Activated naive CD8-positive, alpha-beta T cell treated with anti-CD3 and anti-CD28 coated beads, Interleukin-2, amount 50 U/mL, for 16 hours (primary cell): ENCODE results near the gene HLA-B.
A peak's percentile ranks its signal among the peaks of the same experiment; 100 is the strongest.
"Not testable (repeated sequence)": the region's sequence is repeated elsewhere in the genome, so short reads cannot be mapped to it uniquely, and the experiment has no call there.

Experiments used
- DNase-seq: peaks from one replicate; pipeline ENCODE4 v3.0.0-alpha.2; 2020; ENCODE audit warnings: low read depth, low spot score

Gene HLA-B

DNA sequence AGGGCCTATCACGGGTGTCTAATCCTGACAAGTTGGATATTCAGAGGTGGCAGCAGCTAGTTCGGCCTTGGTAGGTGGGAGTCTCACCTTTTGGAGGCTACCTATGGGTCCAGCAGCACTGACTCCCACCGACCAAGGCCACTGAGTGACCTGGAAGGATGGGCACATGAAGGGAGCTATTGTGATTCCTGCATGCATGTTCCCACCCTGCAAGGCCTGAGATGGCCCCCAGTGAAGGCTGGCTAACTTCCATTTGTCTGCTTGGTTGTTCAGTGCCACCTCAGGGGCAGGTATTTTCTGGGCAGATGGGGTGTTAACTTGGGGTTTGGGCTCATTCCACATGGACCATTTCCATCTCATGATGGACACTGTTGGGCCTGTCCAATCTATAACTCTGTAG, 28.1 kb upstream of the HLA-B start:
- DNase-seq, result no peak

DNA sequence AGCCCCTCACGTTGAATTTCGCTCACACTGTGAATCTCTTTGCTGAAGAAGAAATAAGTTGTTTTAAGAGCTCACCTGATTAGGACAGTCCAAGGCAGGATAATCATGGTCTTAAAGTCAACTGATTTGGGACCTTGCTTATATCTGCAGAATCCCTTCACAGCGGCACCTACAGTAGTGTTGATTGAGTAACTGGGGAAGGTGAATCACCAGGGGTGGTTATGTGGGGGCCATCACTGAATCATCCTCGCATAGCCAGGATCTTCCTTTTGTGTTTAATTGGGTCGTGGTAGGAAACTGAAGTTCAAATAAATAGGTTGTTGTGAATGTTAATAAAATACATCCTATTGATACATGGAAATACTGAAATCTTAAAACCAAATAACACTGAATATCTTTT, 26.2 kb upstream of the HLA-B start:
- no peak for DNase-seq

DNA sequence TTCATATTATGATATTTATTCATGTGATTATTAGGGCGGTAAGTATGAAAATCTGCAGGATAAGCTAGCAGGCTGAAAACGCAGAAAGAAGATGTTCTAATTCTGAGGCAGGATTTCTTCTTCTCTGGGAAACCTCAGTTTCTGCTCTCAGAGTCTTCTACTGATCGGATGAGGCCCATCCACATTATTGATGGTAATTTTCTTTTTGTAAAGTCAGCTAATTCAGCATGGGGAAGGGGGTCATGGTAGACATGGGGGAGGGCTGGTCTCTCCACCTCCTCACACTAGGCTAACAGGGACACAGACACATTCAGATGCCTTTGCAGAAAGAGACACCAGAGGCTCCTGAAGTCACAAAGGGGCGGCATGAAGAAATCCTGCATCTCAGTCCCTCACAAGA, 24.7 kb upstream of the HLA-B start:
- DNase-seq, result no peak

DNA sequence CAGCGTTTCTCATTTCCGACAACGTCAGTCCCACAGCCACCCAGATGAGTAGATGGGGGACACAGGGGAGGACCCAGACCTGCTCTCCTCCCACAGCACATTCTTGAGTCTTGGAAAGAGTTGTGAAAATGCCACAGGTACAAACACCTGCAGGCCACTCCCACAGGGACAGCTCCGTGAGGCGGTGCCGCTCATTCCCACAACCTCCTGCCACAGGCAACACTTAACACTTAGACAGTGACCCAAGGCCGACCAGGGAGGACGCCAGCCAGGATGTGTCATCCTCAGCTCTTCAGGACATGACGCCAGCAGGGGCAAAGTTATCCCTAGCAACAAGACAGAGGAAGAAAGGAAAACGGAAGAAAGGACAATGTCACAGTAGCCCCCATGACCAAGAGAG, 22.9 kb upstream of the HLA-B start:
- no peak for DNase-seq

DNA sequence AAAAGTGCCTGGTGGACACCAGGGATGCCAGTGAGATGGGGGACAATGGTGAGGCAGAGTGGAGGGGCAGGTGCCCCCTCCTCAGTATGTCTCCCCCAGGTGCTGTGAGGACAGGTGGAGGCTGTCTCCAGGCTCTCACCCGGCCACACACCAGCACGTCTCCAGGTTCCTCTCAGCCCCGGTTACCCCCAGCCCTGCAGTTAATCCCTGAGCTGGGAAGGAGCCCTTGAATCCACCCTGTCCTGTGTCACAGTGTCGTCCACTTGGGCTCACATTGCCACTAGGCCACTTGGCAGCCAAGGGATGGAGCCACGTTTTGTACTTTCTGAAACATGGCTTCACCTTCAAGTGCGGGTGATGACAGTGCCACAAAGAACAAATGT, 21.7 kb upstream of the HLA-B start:
- DNase-seq, result no peak

DNA sequence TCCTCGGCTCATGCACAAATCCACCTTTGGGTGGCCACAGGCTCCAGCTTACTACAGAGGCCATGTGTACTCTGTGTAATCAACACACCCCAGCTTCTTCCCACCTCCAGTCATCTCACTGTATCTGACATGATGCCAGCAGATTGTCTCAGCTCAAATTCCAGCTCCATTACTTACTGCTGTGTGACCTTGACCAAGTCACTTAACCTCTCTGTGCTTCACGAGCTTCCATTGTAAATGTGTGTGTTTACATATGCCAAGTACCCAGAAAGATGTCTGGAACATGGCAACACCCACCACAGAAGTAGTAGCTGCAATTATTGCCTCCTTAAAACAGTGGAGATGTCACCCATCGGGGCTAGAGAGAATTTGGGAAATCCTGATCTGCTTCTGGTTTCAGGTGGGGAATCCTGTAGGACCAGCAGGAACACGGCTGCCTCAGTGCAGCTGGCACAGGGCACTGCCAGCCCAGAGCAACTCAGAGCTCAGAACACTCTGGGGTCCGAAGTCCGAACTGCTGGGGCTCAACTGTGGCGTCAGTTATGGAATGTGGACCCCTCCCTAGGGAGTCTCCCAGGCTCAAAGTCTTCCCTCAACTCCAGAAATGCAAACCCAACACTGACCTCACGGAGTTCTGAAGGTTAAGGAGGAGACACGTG, 21.2 kb upstream of the HLA-B start:
- DNase-seq, result no peak

DNA sequence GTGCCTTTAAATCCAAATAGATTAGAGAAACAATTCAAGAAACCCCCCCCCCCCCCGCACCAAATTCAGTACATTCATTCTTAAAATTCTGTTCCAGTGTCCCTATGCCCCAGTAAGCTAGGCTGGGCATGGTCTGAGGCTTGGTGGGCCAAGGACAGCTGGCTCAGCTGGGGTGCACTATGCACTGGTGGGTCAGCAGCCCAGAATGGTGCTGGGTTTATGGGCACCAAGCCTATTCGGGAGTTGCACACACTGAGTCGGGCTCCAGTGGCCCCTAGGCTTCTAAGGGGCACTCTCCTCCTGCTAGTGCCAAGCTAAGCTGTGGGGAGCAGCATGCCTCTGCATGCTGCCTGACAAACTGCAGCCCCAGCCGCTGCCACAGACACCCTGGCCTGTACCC, 20.1 kb upstream of the HLA-B start:
- no peak for DNase-seq

DNA sequence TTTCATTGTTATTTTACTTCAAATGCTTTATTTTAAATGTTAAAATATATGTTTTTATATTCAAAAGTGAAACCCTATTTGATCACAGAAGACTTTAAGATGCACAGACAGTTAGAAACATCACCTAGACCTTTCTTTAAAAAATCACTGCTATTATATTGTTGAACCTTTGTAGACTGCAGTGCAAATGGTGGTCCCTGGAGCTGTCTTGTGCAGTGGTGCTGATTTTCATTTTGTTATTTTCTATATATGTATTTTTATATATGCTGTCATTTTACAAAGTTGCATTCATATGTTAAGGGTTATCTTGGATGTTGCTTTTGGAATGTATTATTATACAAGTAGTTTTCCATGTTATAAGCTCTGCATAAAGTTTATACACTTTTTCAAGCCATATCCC, 18.7 kb upstream of the HLA-B start:
- DNase-seq, result no peak

DNA sequence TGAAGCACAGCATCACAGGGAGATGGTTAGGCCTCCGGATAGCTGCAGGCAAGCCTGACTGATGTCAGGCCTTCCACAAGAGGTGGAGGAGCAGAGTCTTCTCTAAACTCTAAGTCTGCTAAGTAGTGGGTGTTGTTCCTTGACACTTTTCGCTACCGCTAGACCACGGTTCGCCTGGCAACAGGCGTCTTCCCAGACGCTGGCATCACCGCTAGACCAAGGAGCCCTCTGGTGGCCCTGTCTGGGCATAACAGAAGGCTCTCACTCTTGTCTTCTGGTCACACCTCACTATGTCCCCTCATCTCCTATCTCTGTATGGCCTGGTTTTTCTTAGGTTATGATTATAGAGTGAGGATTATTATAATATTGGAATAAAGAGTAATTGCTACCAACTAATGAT, 17.1 kb upstream of the HLA-B start:
- not testable (repeated sequence) for DNase-seq

DNA sequence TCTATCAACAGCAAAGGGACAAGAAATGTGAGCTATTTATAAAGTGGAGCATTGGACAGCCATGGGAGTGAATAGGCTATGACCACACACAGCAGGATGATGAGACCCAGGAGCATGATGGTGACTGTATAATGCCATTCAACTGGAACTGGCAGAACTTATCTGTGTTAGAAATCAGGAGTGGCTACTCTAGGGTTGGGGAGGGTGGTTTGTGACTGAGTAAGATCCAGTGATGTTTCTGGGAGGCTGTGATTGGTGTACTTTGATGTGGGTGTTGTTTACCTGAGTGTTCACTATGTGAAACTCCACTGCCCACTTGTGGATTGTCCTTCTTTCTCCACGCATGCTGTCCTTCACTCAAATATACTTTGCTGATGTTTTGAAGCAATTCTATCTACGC, 11.5 kb upstream of the HLA-B start:
- no peak for DNase-seq

DNA sequence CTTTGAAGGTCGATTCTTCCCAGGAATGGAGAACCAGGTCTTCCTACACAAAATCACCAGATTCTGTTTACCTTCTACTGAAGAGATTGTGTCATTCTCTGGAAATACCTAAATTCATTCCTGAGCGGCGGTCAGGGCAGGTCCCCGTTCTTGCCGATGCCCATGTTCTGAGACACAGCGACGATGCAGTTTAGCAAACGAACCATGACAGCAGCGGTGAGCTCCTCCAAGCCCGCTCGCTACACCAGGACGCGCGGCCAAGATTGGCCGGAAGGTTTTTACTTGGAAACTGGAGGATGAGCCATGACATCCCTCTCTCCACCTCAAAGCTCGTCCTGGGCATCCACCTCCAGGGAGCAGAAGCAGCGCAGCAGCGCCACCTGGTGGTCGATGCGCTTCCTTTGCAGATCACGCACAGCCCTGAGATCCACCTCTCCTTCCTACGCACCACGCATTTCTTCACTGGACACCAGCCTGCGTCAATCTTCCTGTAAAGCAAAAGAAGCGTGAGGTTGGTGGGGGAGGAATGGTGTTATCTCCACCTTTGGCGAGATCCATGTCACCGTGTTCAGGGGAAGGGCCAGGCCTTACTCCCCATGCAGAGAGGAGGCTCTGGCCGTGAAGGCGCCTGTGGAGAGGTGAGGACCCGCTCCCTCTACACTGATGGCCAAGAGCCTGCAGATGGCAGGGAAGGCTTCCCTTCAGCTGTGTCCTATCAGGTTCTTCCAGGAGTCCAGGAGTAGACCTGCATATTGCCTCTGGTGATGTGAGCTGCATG, 9.9 kb upstream of the HLA-B start:
- DNase-seq, result peak; percentile 70

DNA sequence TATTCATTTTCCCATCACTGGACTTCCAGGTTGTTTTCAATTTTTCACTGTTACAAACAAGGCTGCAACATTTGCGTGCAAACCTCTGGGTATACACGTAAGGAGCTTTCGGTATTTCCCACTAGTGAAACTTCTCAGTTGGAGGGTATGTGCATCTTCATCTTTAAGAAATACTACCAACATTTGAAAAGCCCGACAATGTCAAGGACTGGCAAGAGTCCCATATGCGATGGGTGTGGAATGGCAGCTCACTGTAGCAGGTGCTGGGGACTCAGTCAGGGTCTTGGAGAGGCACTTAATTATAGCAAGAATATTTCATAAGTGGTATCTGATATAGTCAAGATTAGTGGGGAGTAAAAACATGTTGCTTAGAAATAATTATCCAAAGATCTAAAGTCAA, 8.9 kb upstream of the HLA-B start:
- no peak for DNase-seq

DNA sequence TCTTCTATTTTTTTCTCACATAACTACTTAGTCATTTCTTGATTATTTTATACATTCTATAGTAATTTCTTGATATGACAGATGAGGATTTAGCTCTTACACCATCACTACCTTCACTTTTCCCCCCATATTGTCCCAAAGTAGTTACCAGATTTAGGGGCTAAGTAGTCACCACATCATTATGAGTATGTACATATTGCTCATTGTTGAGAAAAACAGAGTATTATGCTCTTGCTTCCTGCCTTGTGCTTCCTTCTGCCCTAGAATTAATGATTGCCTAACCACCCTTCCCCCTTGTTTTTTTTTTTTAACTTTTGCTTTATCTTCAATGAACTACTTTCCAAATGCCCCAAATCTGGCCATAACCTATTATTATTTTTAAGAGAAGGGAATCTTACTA, 6.8 kb upstream of the HLA-B start:
- DNase-seq, result no peak

DNA sequence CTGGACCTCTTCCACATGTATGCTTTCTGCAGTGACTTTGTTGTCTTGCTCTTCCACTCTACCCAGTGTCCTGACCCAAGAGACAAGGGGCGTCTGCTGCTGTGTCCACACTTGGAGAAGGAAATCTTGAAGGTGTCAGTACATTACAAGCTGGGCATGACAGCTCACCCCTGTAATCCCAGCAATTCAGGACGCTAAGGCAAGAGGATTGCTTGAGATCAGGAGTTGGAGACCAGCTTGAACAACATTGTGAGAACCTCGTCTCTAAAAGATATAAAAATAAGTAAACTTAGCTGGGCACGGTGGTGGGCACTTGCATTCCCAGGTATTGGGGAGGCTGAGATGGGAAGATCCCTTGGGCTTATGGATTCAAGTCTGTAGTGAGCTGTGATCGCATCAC, 5.8 kb upstream of the HLA-B start:
- DNase-seq, result no peak

DNA sequence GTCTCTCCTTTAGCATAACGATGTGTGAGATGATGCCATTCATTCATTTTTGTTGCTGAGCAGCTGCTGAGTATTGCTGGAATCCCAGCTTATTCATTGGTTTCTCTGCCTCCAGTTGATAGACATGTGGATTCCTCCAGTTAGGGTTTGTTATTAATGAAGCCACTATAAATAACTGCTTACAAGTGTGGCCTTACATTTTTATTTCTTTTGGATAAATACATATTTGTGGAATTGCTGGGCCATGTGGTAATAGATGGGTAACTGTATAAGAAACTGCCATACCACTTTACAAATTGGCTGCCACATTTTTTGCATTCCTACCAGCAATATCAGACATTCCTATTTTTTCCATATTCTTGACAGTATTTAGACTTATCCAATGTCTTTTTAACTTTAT, 2.6 kb upstream of the HLA-B start:
- DNase-seq, result no peak

DNA sequence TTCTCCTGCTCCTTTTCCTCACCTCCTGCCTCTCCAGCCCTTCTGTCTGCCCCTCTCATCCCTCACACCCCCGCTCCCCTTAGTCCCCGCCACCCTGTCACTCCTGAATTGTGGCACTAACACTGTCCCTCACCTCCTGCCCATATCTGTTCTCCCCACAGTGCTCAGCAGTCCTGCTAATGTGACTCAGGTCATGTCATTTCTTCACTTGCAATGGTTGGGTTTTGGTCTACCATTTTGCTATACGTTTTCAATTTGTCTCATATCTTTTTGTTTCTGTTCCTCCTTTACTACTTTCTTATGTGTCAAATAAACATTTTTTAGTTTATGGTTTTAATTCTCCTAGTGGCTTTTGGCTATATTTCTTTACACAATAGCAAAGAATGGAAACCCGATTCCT, 1.3 kb upstream of the HLA-B start:
- DNase-seq, result no peak

DNA sequence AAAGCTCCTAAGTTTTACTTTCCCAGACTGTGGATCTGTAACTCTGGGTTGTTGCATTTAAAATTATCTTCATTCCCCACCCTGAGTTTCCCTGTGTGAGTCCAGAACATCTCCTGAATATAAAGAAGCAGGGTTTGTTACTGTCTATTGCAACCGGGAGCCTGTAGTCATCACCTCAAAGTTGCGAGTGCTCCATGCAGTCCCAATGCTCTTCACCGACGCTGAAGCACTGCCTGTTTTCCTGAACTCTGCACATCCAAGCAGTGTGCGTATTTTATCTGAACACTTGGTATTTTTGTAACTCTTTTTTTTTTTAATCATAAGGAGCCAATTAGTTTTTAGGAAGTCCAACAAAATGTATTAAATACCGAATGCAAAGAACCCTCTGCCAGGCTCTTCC, 907 bp upstream of the HLA-B start:
- DNase-seq, result no peak

DNA sequence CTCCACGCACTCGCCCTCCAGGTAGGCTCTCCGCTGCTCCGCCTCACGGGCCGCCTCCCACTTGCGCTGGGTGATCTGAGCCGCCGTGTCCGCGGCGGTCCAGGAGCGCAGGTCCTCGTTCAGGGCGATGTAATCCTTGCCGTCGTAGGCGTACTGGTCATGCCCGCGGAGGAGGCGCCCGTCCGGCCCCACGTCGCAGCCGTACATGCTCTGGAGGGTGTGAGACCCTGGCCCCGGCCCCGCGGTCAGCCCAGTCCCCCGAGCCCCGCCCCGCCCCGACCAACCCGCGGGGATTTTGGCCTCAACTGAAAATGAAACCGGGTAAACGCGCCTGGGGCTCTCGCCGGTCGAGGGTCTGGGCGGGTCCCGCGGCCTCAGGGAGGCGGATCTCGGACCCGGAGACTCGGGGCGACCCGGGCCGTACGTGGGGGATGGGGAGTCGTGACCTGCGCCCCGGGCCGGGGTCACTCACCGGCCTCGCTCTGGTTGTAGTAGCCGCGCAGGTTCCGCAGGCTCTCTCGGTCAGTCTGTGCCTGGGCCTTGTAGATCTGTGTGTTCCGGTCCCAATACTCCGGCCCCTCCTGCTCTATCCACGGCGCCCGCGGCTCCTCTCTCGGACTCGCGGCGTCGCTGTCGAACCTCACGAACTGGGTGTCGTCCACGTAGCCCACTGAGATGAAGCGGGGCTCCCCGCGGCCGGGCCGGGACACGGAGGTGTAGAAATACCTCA, 598 bp downstream of the HLA-B start:
- no peak for DNase-seq

DNA sequence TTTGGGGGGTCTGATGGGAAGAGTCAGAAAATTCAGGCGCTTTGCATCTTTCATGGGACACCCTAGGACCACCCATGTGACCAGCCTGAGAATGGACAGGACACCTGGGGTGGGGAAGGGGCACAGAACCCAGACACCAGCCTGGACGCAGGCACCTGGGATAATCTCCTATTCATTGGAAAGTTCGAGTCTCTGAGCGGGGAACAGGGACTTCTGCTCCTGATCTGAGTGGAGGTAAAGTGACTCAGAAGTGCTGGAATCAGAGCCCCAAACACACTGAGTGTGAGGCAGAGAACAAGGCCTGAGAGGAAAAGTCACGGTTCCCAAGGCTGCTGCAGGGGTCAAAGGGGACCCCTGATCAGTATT, 1.4 kb downstream of the HLA-B start:
- DNase-seq, result no peak

DNA sequence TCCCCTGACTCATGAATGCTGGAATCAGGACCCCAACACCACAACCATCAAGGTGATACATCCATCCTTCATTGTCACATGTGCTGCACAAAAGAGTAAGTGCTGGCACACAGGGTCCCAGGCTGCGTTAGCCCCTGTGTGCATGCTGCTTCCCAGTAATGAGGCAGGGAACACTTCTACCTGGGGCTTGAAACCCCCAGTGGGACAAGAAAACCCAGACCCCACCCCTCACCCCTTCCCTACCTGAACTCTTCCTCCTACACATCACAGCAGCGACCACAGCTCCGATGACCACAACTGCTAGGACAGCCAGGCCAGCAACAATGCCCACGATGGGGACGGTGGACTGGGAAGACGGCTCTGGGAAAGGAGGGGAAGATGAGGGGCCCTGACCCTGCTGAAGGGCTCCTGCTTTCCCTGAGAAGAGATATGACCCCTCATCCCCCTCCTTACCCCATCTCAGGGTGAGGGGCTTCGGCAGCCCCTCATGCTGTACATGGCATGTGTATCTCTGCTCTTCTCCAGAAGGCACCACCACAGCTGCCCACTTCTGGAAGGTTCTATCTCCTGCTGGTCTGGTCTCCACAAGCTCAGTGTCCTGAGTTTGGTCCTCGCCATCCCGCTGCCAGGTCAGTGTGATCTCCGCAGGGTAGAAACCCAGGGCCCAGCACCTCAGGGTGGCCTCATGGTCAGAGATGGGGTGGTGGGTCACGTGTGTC, 2.0 kb downstream of the HLA-B start:
- no peak for DNase-seq

DNA sequence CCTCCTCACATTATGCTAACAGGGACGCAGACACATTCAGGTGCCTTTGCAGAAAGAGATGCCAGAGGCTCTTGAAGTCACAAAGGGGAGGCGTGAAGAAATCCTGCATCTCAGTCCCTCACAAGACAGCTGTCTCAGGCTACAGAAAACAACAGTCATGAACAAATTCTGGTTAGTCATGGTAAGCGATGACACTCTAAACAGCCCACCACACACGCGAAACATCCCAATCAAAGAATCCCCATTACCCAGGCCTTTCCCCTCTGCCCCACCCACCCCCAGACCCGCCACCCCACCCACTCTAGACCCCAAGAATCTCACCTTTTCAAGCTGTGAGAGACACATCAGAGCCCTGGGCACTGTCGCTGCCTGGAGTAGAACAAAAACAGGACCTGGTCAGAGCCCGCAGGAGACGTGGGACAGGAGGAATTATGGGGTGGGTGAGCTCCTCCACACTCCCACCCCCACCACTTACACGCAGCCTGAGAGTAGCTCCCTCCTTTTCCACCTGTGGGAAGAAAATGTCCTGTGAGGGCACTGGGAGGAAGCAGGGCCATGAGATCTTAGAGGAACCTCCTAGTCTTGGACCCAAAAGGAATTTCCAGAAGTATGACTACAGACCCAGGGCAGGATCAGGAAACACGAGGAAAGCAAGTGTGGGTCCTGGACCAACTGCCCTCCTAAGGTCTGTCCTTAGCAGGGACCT, 2.7 kb downstream of the HLA-B start:
- DNase-seq, result no peak
